ENCODE data around the gene HIVEP3.

HIVEP3 gene

GRCh38 chr1:41823471-41823870 lies 95.3 kb downstream of the HIVEP3 start:
- Histone ChIP-seq H3K9ac (ENCODE audit: low read length) (no peak overlapping the region), H2BK5ac (ENCODE audit: low read length) (no peak overlapping the region), H3K4me1 (ENCODE audit: control insufficient read depth, low read depth, low read length) (peaks cover 5% of the 10 kb centered on the region), H3K18ac (ENCODE audit: low read length) (no peak overlapping the region), H3K79me2 (ENCODE audit: control insufficient read depth, insufficient read depth, low read length) (no peaks in the 10 kb centered on the region), H3K27me3 (ENCODE audit: insufficient read depth, low read length, poor library complexity) (no peaks in the 10 kb centered on the region), H4K8ac (ENCODE audit: low read depth, low read length) (no peak overlapping the region), H3K36me3 (ENCODE audit: control insufficient read depth, insufficient read depth, low read length) (no peaks in the 10 kb centered on the region), H2AK5ac (ENCODE audit: low read length) (no peak overlapping the region), H2BK15ac (replicated peaks; ENCODE audit: low read depth) (no peak overlapping the region), H2BK120ac (ENCODE audit: low read depth, low read length) (no peak overlapping the region), H3K4me2 (ENCODE audit: low read length) (no peak overlapping the region), H3K4ac (ENCODE audit: low read depth, low read length) (no peak overlapping the region), H4K5ac (ENCODE audit: low read length) (no peak overlapping the region), H3K27ac (ENCODE audit: low read depth, low read length) (no peak overlapping the region), H3K79me1 (ENCODE audit: low read length) (no peaks in the 10 kb centered on the region), H3K4me3 (ENCODE audit: low read length) (no peak overlapping the region), H3K23ac (ENCODE audit: low read length) (no peak overlapping the region), H3K56ac (ENCODE audit: low read length) (peak overlapping the region; percentile 3)
- DNase-seq = peak; percentile 95
- WGBS (ENCODE audit: extremely low coverage, insufficient coverage, low lambda C conversion rate) = no CpG with 5 or more reads among the region's 4 CpGs

GRCh38 chr1:41822866-41823265 lies 95.9 kb downstream of the HIVEP3 start:
- Histone ChIP-seq H3K4me3 (ENCODE audit: low read length) (no peak overlapping the region), H3K79me2 (ENCODE audit: control insufficient read depth, insufficient read depth, low read length) (no peaks in the 10 kb centered on the region), H3K27ac (ENCODE audit: low read depth, low read length) (no peak overlapping the region), H2BK15ac (replicated peaks; ENCODE audit: low read depth) (no peak overlapping the region), H3K4ac (ENCODE audit: low read depth, low read length) (no peak overlapping the region), H3K18ac (ENCODE audit: low read length) (no peak overlapping the region), H2BK5ac (ENCODE audit: low read length) (no peak overlapping the region), H3K56ac (ENCODE audit: low read length) (no peak overlapping the region), H3K23ac (ENCODE audit: low read length) (no peak overlapping the region), H3K9ac (ENCODE audit: low read length) (no peak overlapping the region), H3K79me1 (ENCODE audit: low read length) (no peaks in the 10 kb centered on the region), H2BK120ac (ENCODE audit: low read depth, low read length) (no peak overlapping the region), H3K4me2 (ENCODE audit: low read length) (no peak overlapping the region), H2AK5ac (ENCODE audit: low read length) (no peak overlapping the region), H4K8ac (ENCODE audit: low read depth, low read length) (no peak overlapping the region), H3K4me1 (ENCODE audit: control insufficient read depth, low read depth, low read length) (peaks cover 5% of the 10 kb centered on the region), H4K5ac (ENCODE audit: low read length) (no peak overlapping the region), H3K27me3 (ENCODE audit: insufficient read depth, low read length, poor library complexity) (no peaks in the 10 kb centered on the region), H3K36me3 (ENCODE audit: control insufficient read depth, insufficient read depth, low read length) (no peaks in the 10 kb centered on the region)
- DNase-seq = no peak
- no CpG with 5 or more reads among the region's 3 CpGs for WGBS (ENCODE audit: extremely low coverage, insufficient coverage, low lambda C conversion rate)

- H3K4me2 ChIP-seq (ENCODE audit: low read length) = no peak overlapping the region
- H3K4me1 ChIP-seq (ENCODE audit: control insufficient read depth, low read depth, low read length) = peaks cover 5% of the 10 kb centered on the region
- no CpG with 5 or more reads among the region's 1 CpG for WGBS (ENCODE audit: extremely low coverage, insufficient coverage, low lambda C conversion rate)
- no peaks in the 10 kb centered on the region for H3K79me1 ChIP-seq (ENCODE audit: low read length)
- no peak overlapping the region for H2BK15ac ChIP-seq (replicated peaks; ENCODE audit: low read depth)
- H3K36me3 ChIP-seq (ENCODE audit: control insufficient read depth, insufficient read depth, low read length) = no peaks in the 10 kb centered on the region
- no peak overlapping the region for H2BK120ac ChIP-seq (ENCODE audit: low read depth, low read length)
- no peak overlapping the region for H3K18ac ChIP-seq (ENCODE audit: low read length)
- H3K4ac ChIP-seq (ENCODE audit: low read depth, low read length) = no peak overlapping the region
- no peak overlapping the region for H2BK5ac ChIP-seq (ENCODE audit: low read length)
- H3K23ac ChIP-seq (ENCODE audit: low read length) = no peak overlapping the region
- no peaks in the 10 kb centered on the region for H3K27me3 ChIP-seq (ENCODE audit: insufficient read depth, low read length, poor library complexity)
- H3K56ac ChIP-seq (ENCODE audit: low read length) = no peak overlapping the region
- H3K9ac ChIP-seq (ENCODE audit: low read length) = no peak overlapping the region
- H2AK5ac ChIP-seq (ENCODE audit: low read length) = no peak overlapping the region
- no peak overlapping the region for H4K5ac ChIP-seq (ENCODE audit: low read length)
- H4K8ac ChIP-seq (ENCODE audit: low read depth, low read length) = no peak overlapping the region
- no peak overlapping the region for H3K27ac ChIP-seq (ENCODE audit: low read depth, low read length)
- no peaks in the 10 kb centered on the region for H3K79me2 ChIP-seq (ENCODE audit: control insufficient read depth, insufficient read depth, low read length)
- no peak for DNase-seq
- H3K4me3 ChIP-seq (ENCODE audit: low read length) = no peak overlapping the region
Observed at GRCh38 chr1:41819843-41820242, 98.9 kb downstream of the HIVEP3 start.

- Histone ChIP-seq H3K9ac (ENCODE audit: low read length) (no peak overlapping the region), H2BK5ac (ENCODE audit: low read length) (no peak overlapping the region), H3K18ac (ENCODE audit: low read length) (no peak overlapping the region), H2AK5ac (ENCODE audit: low read length) (no peak overlapping the region), H3K4me1 (ENCODE audit: control insufficient read depth, low read depth, low read length) (peaks cover 5% of the 10 kb centered on the region), H3K36me3 (ENCODE audit: control insufficient read depth, insufficient read depth, low read length) (no peaks in the 10 kb centered on the region), H3K56ac (ENCODE audit: low read length) (no peak overlapping the region), H2BK120ac (ENCODE audit: low read depth, low read length) (no peak overlapping the region), H3K27me3 (ENCODE audit: insufficient read depth, low read length, poor library complexity) (no peaks in the 10 kb centered on the region), H3K4ac (ENCODE audit: low read depth, low read length) (no peak overlapping the region), H3K27ac (ENCODE audit: low read depth, low read length) (no peak overlapping the region), H3K4me3 (ENCODE audit: low read length) (no peak overlapping the region), H2BK15ac (replicated peaks; ENCODE audit: low read depth) (no peak overlapping the region), H4K8ac (ENCODE audit: low read depth, low read length) (no peak overlapping the region), H3K79me2 (ENCODE audit: control insufficient read depth, insufficient read depth, low read length) (no peaks in the 10 kb centered on the region), H3K23ac (ENCODE audit: low read length) (no peak overlapping the region), H3K4me2 (ENCODE audit: low read length) (no peak overlapping the region), H4K5ac (ENCODE audit: low read length) (no peak overlapping the region), H3K79me1 (ENCODE audit: low read length) (no peaks in the 10 kb centered on the region)
- no peak for DNase-seq
- no CpG with 5 or more reads among the region's 2 CpGs for WGBS (ENCODE audit: extremely low coverage, insufficient coverage, low lambda C conversion rate)
Observed at GRCh38 chr1:41819069-41819468, 99.7 kb downstream of the HIVEP3 start.

GRCh38 chr1:41816061-41816460 lies 102.7 kb downstream of the HIVEP3 start:
- Histone ChIP-seq H4K8ac (ENCODE audit: low read depth, low read length) (no peak overlapping the region), H3K4ac (ENCODE audit: low read depth, low read length) (no peak overlapping the region), H3K23ac (ENCODE audit: low read length) (no peak overlapping the region), H3K79me1 (ENCODE audit: low read length) (no peaks in the 10 kb centered on the region), H2BK5ac (ENCODE audit: low read length) (no peak overlapping the region), H2AK5ac (ENCODE audit: low read length) (no peak overlapping the region), H3K4me2 (ENCODE audit: low read length) (no peak overlapping the region), H3K27me3 (ENCODE audit: insufficient read depth, low read length, poor library complexity) (no peaks in the 10 kb centered on the region), H3K36me3 (ENCODE audit: control insufficient read depth, insufficient read depth, low read length) (no peaks in the 10 kb centered on the region), H3K4me1 (ENCODE audit: control insufficient read depth, low read depth, low read length) (no peaks in the 10 kb centered on the region), H3K79me2 (ENCODE audit: control insufficient read depth, insufficient read depth, low read length) (no peaks in the 10 kb centered on the region), H3K56ac (ENCODE audit: low read length) (no peak overlapping the region), H3K4me3 (ENCODE audit: low read length) (no peak overlapping the region), H2BK120ac (ENCODE audit: low read depth, low read length) (no peak overlapping the region), H3K9ac (ENCODE audit: low read length) (no peak overlapping the region), H4K5ac (ENCODE audit: low read length) (no peak overlapping the region), H3K18ac (ENCODE audit: low read length) (no peak overlapping the region), H3K27ac (ENCODE audit: low read depth, low read length) (no peak overlapping the region), H2BK15ac (replicated peaks; ENCODE audit: low read depth) (no peak overlapping the region)
- WGBS (ENCODE audit: extremely low coverage, insufficient coverage, low lambda C conversion rate) = no CpG with 5 or more reads among the region's 3 CpGs
- no peak for DNase-seq
